OCI-LY7 (cell line): ENCODE measurements around the gene PCBP3.

Source experiments
- EZH2phosphoT487 ChIP-seq: fragments of 200-600 bp; sonication (generic); IDR thresholded peaks from 2 replicates; pipeline ENCODE4 v1.6.1; 2018; ENCODE audit warnings: low read depth, borderline replicate concordance, mild to moderate bottlenecking, mixed run types, antibody characterized with exemption, low read length, moderate library complexity, mixed read lengths
- TF ChIP-seq, protein P1 (sequence below): fragments of 200-600 bp; sonication (generic); conservative IDR thresholded peaks from 2 replicates; pipeline ENCODE4 v1.5.1; 2014; ENCODE audit warnings: mild to moderate bottlenecking, antibody characterized with exemption, low read length, moderate library complexity, mixed read lengths

DNA sequence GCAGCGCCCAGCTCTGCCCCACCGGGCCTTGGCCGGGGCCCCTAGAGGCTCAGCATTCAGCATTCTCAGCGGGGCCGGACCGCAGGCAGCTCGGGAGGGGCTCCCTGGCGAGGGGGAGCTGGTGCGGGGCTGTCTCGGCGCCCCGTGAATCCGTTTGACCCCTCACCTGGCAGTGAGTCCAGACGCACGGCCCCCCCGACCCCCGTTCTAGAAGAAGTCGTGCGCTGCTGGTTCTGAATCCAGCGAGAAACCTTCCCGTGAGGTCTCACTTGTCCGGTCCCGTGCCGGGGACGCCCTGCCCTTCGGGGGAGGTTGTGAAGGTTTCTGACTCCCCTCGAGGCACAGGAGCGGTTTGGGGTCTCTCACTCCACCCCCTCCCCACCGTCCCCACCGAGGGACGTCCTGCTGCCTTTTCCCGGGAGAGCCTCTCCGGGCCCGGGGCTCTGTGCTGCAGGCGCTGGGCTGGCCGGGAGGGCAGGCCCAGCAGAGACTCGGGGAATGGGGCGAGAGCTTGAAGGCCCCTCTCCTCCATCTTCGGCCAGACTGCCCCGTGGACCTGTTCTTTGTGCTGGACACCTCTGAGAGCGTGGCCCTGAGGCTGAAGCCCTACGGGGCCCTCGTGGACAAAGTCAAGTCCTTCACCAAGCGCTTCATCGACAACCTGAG, 338.7 kb downstream of the PCBP3 start:
- TF ChIP-seq, protein P1, sequence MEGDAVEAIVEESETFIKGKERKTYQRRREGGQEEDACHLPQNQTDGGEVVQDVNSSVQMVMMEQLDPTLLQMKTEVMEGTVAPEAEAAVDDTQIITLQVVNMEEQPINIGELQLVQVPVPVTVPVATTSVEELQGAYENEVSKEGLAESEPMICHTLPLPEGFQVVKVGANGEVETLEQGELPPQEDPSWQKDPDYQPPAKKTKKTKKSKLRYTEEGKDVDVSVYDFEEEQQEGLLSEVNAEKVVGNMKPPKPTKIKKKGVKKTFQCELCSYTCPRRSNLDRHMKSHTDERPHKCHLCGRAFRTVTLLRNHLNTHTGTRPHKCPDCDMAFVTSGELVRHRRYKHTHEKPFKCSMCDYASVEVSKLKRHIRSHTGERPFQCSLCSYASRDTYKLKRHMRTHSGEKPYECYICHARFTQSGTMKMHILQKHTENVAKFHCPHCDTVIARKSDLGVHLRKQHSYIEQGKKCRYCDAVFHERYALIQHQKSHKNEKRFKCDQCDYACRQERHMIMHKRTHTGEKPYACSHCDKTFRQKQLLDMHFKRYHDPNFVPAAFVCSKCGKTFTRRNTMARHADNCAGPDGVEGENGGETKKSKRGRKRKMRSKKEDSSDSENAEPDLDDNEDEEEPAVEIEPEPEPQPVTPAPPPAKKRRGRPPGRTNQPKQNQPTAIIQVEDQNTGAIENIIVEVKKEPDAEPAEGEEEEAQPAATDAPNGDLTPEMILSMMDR: no peak
- no peak for TF ChIP-seq EZH2phosphoT487
